NCI-H82 (cell line): Measurements from ENCODE around the gene ENTPD2.

Experiments used
- DNase-seq: peaks from one replicate; lab custom pipeline; 2025; lab: John Stamatoyannopoulos, UW

Gene ENTPD2

DNA sequence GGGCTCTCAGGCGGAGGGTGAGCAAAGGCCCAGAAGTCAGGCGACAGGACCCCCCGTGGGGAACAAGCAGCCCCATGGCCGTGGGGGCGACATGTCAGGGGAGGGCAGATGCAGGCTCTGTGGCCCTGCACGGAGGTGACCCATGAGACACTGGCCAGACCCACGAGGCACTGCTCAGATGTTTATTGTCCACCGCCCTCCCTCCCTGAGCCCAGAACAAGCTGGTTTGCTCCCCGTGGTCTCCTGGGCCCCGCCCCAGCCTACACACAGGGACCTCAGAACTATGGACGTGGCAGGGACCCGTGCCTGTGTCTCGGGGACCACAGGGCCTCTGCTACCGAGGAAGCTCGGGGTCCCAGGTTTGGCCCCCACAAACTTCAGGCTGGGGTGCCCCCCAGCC lies 23.9 kb downstream of the ENTPD2 start:
- DNase-seq = no peak

DNA sequence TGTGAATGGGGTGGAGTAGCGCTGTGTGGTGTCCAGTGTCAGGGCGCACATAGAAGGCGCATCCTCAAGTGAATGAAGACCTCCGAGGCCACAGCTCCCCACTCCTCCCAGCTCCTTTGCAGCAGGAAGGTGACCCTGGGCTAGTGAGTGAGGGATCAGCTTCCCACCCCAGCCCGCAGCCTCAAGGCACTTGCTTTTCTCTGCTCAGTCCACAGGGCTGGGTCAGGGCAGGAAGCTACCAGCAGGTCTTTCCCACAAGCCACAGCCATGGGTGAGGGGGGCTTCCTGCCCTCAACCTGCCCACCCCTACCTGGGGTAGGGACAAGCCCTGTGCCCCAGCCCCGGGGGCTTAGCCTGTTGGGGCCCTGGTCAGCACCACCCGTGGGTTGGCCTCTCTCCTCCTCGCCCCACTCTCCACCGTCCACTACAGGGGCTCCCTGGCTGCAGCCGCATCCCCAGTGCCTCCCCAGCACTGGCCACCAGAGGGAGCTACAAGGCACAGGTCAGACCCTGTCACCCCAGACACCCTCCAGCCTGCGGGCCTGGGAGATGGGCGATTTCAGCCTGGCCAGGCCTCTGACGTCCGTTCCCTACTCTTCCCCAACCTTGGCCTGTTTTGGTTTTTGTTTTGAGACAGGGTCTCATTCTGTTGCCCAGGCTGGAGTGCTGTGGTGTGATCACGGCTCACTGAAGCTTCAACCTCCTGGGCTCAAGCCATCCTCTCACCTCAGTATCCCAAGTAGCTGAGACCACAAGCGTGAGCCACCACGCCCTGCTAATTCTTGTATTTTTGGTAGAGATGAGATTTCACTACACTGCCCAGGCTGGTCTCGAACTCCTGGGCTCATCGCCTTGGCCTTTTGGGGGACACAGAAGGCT lies 24.6 kb downstream of the ENTPD2 start:
- peak; percentile 77 for DNase-seq

DNA sequence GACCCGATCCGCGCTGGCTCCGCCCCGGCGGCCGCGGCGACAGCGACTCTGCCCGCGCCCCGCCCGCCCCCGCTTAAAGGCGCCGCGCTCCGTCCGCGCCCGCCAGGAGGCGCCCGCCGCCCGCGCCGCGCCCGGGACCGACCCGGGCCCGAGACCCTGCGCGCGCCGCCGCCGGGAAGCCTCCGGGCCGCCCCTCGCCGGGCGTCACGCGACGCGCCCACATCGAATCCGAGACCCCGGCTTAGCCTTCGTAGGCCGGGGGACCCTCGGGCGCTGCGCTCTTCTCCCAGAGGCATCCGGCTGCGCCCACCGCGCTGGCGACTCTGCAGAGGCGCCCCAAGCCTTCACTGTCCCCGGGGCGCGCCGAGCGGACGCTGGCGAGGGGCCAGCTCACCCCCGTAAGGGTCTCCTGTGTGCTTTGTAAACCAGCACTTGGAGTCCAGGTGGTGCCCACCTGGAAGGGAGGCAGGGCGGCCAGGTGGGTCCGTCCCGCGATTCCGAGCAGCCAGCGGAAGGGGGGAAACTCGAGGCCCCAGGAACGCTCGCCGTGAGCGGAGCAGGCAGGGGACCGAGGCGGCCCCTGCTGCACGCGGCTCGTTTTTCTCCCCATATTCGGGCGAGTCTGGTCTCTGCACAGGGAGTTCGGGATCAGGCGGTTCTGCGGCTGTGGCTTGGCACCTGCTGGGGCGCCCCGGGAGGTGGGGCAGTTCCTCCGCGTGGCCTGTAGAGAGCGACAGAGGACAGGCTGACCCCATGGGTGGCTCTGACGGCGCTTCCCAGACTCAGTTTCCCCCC lies 25.4 kb downstream of the ENTPD2 start:
- DNase-seq = peak; percentile 79

DNA sequence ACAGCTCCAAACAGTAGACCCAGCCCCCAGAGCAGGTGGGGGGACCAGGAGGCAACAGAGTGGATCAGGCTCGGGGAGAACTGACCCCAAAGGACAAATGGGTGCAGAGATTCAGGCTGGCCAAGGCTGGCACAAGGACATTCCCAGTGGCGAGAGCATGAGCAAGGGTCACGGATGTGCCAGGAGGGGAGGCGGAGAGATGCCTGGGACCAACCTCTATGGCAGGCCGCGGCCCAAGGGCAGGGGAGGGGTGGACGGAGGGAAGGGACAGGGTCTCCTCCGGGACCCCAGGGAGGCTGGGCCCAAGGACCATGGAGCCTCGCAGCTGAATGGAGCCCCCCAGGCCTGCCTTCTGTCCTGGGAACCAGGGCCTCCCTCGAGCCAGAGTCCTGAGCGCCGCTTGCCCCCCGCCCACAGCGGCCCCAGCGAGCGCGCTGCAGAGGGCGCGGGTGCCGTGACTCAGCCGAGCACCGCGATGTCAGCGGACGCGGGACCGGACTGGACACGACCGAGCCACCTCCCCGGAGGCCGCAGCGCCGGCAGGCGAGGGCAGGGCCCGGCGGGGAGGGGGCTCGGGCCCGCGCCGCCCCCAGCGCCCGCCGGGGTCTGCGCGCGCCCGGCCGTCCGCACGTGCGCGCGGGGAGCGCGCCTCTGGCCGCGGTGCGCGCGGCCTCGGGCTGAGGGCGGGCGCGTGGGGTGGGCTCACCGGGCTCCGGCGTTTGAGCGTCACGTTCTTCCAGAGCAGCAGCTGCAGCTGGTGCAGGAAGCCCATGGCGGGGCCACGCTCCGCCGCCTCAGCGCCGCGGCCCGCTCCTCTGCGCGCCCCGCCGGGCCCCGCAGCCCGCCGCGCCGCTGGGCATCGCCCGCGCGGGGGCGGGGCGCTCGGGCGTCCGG lies 26.2 kb downstream of the ENTPD2 start, which contains the start of gene ABCA2:
Gene ABCA2, minus strand, starts transcription at position 869 of the 894 bp plus-strand sequence. Its CDS starts 97 bp downstream, at position 772.
- DNase-seq = peak; percentile 52

DNA sequence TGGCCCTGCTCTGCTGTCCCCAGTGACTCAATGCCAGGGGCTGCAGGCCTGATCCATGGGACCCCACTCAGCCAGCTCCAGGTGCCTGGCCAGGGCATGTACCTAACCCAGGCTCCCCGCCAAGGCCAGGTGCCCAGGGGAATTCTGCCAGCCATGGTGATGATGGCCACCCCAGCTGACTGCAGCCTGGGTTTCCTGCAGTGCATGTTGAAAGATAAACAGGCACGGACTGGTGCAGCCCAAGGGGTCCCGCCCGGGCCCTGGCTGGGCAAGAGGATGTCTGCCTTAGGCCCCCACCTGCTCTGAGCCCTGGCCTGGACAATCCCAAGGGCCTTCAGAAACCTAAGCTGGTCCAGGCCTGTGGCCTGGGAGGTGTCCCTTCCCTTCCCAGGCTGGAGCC lies 27.0 kb downstream of the ENTPD2 start:
- DNase-seq = no peak

DNA sequence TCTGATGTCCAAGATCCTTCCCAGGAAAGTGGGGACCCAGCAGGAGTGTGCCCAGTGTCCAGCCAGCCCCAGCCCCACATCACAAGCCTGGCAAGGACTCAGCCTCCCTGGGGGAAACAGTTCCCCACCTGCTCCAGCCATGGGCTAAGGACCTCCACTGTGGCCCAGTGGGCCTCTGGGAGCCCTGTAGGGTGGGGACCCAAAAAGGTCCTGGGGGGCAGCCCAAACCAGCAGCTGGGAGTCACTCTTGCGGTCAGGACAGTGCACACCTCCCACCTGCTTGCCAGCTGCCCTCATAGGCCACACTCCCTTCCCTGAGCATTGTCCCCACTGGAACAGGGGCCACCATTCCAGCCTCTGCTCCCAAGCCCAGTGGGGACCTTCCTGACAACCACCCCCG lies 27.5 kb downstream of the ENTPD2 start:
- DNase-seq = no peak

DNA sequence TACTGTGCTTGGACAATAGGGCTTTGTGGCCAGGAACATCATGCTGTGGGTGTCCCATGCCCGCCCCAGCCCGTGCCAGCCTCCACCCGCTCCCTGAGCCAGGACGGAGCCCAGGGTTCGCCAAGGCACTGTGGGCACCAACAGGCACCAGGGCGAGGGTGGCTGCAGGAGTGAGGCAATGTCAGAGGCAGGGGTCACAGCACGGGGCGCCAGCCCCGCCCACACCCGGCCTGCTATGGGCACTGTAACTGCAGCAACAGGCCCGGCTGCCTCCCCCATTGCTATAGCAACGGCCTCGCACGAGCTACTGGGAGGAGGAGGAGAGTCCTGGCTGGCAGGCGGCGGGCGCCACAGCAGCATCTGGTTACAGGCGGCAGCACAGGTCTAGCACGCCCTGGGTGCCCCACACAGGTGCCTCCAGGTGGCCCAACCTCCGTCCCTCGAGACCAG lies 28.3 kb downstream of the ENTPD2 start:
- DNase-seq = no peak

DNA sequence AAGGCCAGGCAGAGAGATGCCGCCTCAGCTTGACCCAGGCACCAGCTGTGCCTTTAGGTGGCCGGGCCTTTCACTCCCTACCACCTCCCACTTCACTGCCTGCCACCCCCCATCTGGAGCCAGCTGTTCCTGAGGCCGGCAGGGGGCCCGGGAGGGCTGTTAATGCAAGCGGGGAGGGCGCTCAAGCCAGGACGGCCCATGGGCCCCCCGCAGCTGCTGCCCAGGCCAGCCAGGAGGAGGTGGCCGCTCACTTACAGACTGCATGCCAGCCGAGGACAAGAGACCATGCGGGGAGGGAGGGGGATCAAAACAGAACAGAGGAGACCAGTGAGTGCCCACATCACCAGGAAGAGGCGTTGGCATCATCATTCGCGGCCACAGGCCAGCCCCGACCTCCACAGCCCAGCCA lies 30.3 kb downstream of the ENTPD2 start:
- no peak for DNase-seq

DNA sequence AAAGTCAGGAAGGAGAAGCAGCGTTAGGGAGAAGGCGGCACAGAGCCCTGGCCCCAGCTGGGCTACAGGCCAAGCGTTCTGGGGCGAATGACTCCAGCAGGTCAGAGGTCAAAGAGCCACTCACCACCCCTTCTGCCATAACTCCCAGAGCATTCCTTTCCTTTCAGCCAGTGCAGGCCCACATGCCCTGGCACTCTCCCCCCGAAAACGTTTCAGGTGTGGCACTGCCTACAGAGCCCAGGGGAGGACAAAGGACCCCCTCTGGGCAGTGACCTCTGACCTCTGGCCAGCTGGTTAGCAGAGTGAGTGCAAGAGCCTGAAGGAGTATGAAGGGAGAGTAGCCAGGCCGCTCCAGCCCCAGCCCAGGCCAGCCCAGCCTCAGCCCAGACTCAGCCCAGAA lies 30.7 kb downstream of the ENTPD2 start:
- DNase-seq = no peak

DNA sequence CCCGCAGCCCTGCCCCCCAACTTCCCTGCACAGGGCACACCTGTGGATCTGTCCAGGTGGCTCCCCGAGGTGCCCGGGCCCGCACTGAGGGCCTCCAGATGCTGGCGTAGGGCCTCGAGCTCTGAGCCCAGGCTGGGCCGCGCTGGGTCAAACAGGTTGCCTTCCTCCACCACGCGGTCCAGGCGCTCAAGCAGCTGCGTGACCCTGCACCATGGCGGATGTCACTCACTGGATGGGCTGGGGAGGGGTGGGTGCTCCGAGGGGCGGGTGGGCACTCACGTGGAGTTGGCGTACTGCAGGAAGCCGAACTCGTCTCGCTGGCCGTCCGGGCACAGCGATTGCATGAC lies 31.2 kb downstream of the ENTPD2 start:
- DNase-seq = no peak

DNA sequence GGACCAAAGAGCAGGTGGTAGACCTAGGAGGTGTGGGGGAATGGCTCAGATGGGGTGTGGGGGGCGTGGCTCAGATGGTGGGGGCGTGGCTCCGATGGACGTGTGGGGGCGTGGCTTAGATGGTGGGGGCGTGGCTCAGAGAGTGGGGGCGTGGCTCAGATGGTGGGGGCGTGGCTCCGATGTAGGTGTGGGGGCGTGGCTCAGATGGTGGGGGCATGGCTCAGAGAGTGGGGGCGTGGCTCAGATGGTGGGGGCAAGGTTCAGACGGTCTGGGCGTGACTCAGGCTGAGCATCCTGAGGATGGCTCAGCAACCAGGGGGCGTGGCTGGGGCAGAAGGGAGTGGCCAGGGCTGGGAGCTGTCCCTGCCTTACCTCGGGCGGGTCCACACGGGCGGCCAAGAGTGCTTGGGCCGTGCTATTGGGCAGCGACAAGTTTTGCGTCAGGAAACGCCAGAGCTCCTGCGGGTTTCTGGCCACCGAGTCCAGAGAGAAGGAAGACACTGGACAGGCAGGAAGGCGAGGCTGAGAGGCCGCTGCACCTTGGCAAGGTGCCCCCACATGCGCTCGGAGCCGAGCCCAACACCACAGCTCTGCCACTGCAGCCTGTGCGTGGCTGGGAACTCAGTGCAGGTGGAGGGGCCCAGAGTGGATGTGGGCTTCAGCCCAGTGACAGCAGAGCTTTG lies 31.7 kb downstream of the ENTPD2 start:
- peak; percentile 73 for DNase-seq

DNA sequence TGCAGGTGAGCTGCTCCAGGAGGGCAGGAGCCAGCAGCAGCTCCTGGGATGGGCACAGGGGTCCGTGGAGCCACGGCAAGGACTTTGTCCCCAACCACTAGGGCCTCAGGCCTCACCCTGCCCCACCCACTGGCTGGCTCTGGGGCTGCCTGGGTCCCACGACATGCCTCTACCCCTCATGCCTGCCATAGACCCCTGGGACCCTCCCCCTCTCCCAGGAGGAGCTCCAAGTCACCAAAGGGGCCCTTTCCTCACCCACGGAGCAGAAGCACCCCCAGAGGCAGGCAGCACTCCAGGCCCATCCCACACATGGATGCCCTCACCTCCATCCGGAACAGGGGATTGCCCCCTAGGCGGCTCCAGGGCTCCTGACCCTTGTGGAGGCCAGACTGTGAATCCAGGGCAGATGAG lies 32.3 kb downstream of the ENTPD2 start:
- DNase-seq = no peak

DNA sequence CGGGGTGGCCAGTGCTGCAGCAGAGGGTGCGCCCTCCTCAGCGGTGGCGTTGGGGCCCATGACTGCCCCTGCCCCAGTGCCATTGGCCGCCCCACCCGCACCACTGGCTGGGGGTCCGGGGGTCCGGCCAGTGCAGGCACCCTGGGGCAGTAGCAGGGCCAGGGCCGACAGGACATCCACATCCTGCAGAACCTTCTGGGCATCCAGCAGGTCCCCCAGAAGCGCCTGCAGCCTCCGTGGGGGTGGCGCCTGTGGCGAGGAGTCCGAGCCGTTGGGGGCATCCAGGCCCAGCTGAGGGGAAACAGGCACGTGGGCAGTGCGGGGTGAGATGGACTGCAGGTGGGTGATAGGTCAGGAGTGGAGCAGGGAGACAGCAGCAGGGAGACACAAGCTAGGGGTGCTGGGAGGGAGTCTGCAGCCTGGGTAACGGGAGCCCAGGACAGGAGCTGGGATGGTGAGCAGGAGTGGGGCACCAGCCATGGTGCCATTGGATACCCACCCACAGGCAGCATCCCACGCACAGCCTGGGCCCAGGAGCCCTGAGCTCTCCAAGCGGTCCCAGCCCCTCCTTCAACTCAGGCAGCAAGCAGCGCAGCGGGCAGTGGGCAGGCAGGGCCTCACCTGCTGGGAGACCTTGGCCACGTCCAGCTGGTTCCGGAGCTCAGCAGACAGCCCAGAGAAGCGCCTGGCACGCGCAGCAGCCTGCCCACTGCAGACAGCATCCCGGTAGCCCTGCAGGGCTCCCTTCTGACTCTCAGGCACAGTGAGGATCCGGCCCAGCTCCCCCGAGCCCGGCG lies 32.9 kb downstream of the ENTPD2 start:
- no peak for DNase-seq

DNA sequence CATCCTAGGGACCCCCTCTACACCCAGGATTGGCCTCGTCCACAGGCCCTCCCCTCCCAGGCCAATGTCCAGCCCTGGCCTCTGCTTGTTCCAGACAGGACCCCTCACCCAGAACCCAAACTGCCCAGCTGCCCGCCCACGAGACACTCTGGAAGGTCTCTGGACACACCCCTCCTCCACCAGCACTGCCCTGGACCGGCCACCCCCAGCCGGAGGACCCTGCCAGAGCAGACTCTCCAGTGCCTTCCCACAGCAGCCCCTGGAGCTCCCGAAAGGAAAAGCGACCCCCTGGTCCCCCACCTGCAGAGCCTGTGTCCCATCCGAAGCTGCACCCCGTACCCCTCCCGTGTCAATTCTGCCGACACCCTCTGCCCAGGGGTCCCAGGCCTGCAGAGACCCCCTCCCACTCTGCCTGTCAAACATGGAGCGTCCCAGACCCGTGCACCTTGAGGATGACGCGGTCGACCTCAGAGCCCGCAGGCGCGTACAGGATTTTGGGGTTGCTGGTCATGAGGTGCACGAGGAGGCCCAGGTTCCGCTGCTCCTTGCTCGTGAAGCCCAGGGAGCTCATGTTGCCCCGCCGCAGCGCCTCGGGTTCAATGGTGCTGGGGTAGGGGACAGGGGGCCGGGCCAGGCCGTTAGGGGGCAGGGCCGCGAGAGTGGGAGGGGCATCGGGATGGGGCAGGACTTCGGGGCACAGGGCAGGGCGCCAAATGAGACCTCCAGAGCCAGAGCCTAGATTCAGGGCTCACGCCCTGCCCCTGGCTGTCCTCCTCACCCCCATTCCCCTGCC lies 33.8 kb downstream of the ENTPD2 start:
- DNase-seq = no peak

DNA sequence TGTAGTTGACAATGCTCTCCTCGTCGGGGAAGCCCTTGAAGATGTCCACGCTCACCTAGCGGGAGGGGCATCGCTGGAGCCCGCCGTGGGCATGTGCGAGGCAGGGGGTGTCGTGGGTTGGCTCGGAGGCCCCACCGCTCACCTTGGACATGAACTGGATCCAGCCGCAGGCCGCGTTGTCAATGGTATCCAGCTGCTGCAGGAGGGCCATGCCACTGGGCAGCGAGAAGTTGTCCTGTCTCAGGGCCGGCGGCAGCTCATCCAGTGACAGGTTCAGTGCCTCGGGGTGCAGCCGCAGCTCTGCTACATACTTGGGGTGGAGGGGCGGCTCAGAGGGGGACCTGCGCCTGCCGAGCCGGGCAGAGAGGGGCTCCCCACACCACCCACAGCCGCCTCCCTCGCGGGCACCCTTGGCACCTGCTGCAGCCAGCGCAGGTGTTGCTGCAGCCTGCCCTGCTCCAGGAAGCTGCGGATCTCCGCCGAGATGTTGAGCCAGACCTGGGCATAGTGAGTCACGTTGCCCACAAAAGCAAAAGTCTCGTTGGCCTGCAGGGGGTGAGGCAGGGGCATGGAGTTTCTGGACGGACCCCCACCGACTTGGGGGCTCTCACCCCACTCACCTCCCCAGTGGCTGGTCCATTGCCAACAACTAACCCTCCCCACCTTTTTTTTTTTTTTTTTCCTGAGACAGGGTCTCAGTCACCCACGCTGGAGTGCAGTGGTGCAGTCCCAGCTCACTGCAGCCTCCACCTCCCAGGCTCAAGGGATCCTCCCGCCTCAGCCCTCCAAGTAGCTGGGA lies 34.9 kb downstream of the ENTPD2 start:
- no peak for DNase-seq

DNA sequence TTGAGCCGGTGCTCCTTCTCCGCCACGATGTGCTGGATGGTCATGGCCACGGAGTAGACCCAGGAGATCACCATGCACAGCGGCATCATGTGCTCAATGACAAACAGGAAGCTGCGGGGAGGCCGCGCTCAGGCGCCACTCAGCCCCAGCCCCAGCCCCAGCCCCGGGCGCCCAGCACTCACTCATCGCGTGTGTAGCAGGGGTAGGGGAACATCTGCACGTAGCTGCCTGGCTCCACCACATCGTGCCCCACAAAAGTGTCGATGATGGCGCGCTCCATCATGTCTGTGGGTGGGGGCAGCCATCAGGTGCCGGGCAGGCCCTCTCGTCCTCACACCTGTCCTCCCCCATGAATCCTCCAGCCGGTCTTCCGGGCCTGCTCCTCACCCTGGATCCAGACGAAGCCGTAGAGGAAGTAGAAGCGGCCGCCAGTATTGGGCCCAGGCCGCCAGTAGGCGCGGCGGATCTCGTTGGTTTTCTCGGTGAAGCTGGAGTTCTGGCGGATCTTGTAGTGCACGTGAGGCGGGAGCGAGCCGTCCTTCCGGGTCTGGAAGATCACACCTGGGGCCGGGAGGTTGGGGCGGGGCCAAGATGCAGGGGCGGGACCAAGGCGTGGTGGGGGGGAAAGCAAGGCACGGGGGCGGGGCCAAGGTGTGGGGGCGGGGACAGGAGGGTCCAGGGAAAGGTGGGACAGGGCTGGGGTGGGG lies 35.9 kb downstream of the ENTPD2 start:
- no peak for DNase-seq

DNA sequence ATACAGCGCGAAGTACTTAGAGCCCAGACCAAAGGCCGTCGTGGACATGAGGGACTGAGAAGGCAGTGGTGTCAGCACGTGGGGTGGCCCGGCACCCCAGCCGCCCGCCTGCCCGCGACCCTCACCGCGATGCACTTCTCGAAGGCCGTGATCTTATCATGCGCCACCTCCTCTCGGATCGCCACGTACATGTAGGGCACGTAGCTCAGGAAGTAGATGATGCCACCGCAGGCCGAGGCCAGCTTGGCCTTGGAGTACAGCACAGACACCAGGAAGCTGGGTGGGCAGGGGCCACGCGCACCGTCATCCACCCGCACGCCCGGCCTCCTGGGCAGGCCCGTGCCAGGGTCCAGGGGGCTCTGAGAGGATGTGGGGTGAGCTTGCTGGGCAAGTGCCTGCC lies 36.8 kb downstream of the ENTPD2 start:
- DNase-seq = no peak

DNA sequence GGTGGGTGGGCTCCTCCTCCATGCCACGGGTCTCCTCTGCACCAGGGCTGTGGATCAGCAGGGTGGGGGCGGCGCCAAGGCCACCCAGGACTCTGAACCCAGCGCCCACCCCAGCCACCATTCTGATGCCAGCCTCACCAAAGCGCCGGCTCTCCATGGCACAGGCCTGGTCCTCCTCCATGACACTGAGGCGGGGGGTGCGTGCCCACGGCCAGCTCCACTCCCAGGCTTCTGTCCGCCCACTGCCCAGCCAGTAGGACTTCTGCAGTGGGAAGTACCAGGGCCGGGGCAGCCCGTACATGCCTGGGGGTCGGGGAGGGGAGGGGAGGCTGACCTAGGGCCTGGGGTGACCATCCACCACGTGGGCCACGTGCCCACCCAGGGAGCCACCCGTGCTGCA lies 37.4 kb downstream of the ENTPD2 start:
- DNase-seq = no peak
